IMR-90 (cell line): ENCODE measurements around the gene FAR2. TPM values are rescaled to one million over a fixed set of nuclear protein-coding genes. Genes with fewer than 3 reads are reported as not detected.

Source experiments
- ATAC-seq: fragments of 200-7000 bp; cut with Tn5 transposase; 2 replicates; pipeline ENCODE4 v1.9.1; 2020; ENCODE audit warnings: low read depth, mild to moderate bottlenecking, moderate library complexity
- BruUV-seq: library from RNA; stranded (reverse); fragments of 400-500 nt; replicated peaks from 2 replicates; lab custom pipeline; 2021; lab: Mats Ljungman, UMichigan
- CTCF ChIA-PET: fragments of 300-600 bp; formaldehyde crosslinking; extraction: SDS; loops from one replicate; lab custom pipeline; 2021; ENCODE audit warnings: antibody characterized with exemption; lab: Yijun Ruan, JAX
- POLR2A ChIA-PET: fragments of 300-600 bp; sonication (Branson Sonifier 250); formaldehyde crosslinking; loops from one replicate; lab custom pipeline; 2022; ENCODE audit warnings: antibody characterized with exemption; ENCODE audit not compliant: unreplicated experiment; lab: Charles Lee
- DNase-seq: peaks from one replicate; pipeline ENCODE4 v3.0.0; 2013
- H2AFZ ChIP-seq: replicated peaks from 2 replicates; pipeline ENCODE3; 2013; ENCODE audit warnings: low read length, mild to moderate bottlenecking; ENCODE audit not compliant: poor library complexity
- H2AK5ac ChIP-seq: 2 replicates; pipeline ENCODE4 v1.6.1; 2013; ENCODE audit warnings: low read depth, low read length, inconsistent platforms
- H2AK9ac ChIP-seq: replicated peaks from 2 replicates; pipeline ENCODE3; 2013; ENCODE audit warnings: mild to moderate bottlenecking, low read depth, low read length, moderate library complexity; ENCODE audit not compliant: poor library complexity
- H2BK120ac ChIP-seq: 2 replicates; pipeline ENCODE4 v1.6.1; 2013; ENCODE audit warnings: low read depth, low read length, inconsistent platforms
- H2BK15ac ChIP-seq: 3 replicates; pipeline ENCODE4 v1.6.1; 2013; ENCODE audit warnings: low read depth, low read length, inconsistent platforms
- H2BK20ac ChIP-seq: 2 replicates; pipeline ENCODE4 v1.6.1; 2013; ENCODE audit warnings: low read depth, mild to moderate bottlenecking, inconsistent platforms, low read length, moderate library complexity
- H2BK5ac ChIP-seq: 2 replicates; pipeline ENCODE4 v1.6.1; 2013; ENCODE audit warnings: mild to moderate bottlenecking, low read depth, low read length, inconsistent platforms; ENCODE audit not compliant: poor library complexity, severe bottlenecking
- H3K14ac ChIP-seq: replicated peaks from 2 replicates; pipeline ENCODE4 v1.6.1; 2013; ENCODE audit warnings: low read depth, low read length, inconsistent platforms
- H3K18ac ChIP-seq: 2 replicates; pipeline ENCODE4 v1.6.1; 2013; ENCODE audit warnings: low read depth, low read length, control low read depth
- H3K23ac ChIP-seq: 2 replicates; pipeline ENCODE4 v1.6.1; 2013; ENCODE audit warnings: low read depth, low read length, inconsistent platforms
- H3K27ac ChIP-seq: 2 replicates; pipeline ENCODE4 v1.5.1; 2013; ENCODE audit warnings: mild to moderate bottlenecking, control low read depth, low read length; ENCODE audit not compliant: insufficient read depth
- H3K27me3 ChIP-seq: 2 replicates; pipeline ENCODE4 v1.6.1; 2013; ENCODE audit warnings: low read length; ENCODE audit not compliant: control insufficient read depth, insufficient read depth
- H3K36me3 ChIP-seq: 2 replicates; pipeline ENCODE4 v1.6.1; 2013; ENCODE audit warnings: low read length, mixed read lengths; ENCODE audit not compliant: control insufficient read depth, insufficient read depth
- H3K4ac ChIP-seq: 2 replicates; pipeline ENCODE4 v1.6.1; 2013; ENCODE audit warnings: low read depth, low read length, inconsistent platforms
- H3K4me1 ChIP-seq: 2 replicates; pipeline ENCODE4 v1.6.1; 2013; ENCODE audit warnings: low read length, mixed read lengths; ENCODE audit not compliant: control insufficient read depth, insufficient read depth
- H3K4me2 ChIP-seq: 2 replicates; pipeline ENCODE4 v1.6.1; 2013; ENCODE audit warnings: low read depth, mild to moderate bottlenecking, control low read depth, low read length, moderate library complexity
- H3K4me3 ChIP-seq: 2 replicates; pipeline ENCODE4 v1.5.1; 2013; ENCODE audit warnings: low read depth, mild to moderate bottlenecking, control low read depth, low read length, moderate library complexity; ENCODE audit not compliant: insufficient read depth
- H3K56ac ChIP-seq: 2 replicates; pipeline ENCODE4 v1.6.1; 2013; ENCODE audit warnings: low read length, inconsistent platforms; ENCODE audit not compliant: insufficient read depth; ENCODE audit errors: extremely low read depth
- H3K79me1 ChIP-seq, 2 experiments: 2 replicates each; pipeline ENCODE4 v1.6.1; 2013; ENCODE audit warnings: low read length in 2 of 2, inconsistent platforms in 1 of 2, low read depth in 1 of 2
- H3K9ac ChIP-seq: 2 replicates; pipeline ENCODE4 v1.6.1; 2013; ENCODE audit warnings: low read depth, low read length, control low read depth
- H3K9me1 ChIP-seq: 2 replicates; pipeline ENCODE4 v1.6.1; 2013; ENCODE audit warnings: low read length, inconsistent platforms; ENCODE audit not compliant: insufficient read depth
- H3K9me3 ChIP-seq: 2 replicates; pipeline ENCODE4 v1.6.1; 2013; ENCODE audit warnings: low read length; ENCODE audit not compliant: control insufficient read depth, insufficient read depth
- H4K20me1 ChIP-seq: 2 replicates; pipeline ENCODE4 v1.6.1; 2013; ENCODE audit warnings: low read length, inconsistent platforms; ENCODE audit not compliant: insufficient read depth
- H4K5ac ChIP-seq: 2 replicates; pipeline ENCODE4 v1.6.1; 2013; ENCODE audit warnings: mild to moderate bottlenecking, low read depth, low read length, control low read depth
- H4K8ac ChIP-seq, 2 experiments: 2 replicates each; pipeline ENCODE4 v1.6.1; 2013; ENCODE audit warnings: low read depth in 2 of 2, low read length in 2 of 2, control low read depth in 1 of 2, inconsistent platforms in 1 of 2
- H4K91ac ChIP-seq: 2 replicates; pipeline ENCODE4 v1.6.1; 2013; ENCODE audit warnings: low read depth, low read length, inconsistent platforms; ENCODE audit not compliant: insufficient read depth
- BHLHE40 ChIP-seq: fragments of 150-350 bp; IDR thresholded peaks from 2 replicates; pipeline ENCODE4 v1.6.1; 2016; ENCODE audit warnings: mild to moderate bottlenecking, low read depth, low read length
- CEBPB ChIP-seq: IDR thresholded peaks from 2 replicates; pipeline ENCODE4 v1.6.1; 2012; ENCODE audit warnings: low read depth, low read length, improper control_type of control experiment
- CHD1 ChIP-seq: IDR thresholded peaks from 2 replicates; pipeline ENCODE4 v1.6.1; 2012; ENCODE audit warnings: low read depth, low read length, improper control_type of control experiment
- CTCF ChIP-seq: conservative IDR thresholded peaks from 2 replicates; pipeline ENCODE4 v1.5.1; 2012; ENCODE audit warnings: mild to moderate bottlenecking, low read depth, low read length, improper control_type of control experiment
- ELK1 ChIP-seq: fragments of 150-350 bp; IDR thresholded peaks from 2 replicates; pipeline ENCODE4 v1.6.1; 2016; ENCODE audit warnings: low read depth, mild to moderate bottlenecking, low read length, moderate library complexity, borderline replicate concordance
- FOS ChIP-seq: fragments of 150-350 bp; IDR thresholded peaks from 2 replicates; pipeline ENCODE4 v1.6.1; 2016; ENCODE audit warnings: low read depth, low read length
- MAFK ChIP-seq: IDR thresholded peaks from 2 replicates; pipeline ENCODE4 v1.6.1; 2012; ENCODE audit warnings: low read depth, low read length, improper control_type of control experiment
- MAZ ChIP-seq: IDR thresholded peaks from 2 replicates; pipeline ENCODE4 v1.6.1; 2012; ENCODE audit warnings: low read depth, mild to moderate bottlenecking, low read length, improper control_type of control experiment, moderate library complexity, borderline replicate concordance
- MXI1 ChIP-seq: IDR thresholded peaks from 2 replicates; pipeline ENCODE4 v1.6.1; 2012; ENCODE audit warnings: low read depth, mild to moderate bottlenecking, low read length, moderate library complexity, borderline replicate concordance
- NFE2L2 ChIP-seq: fragments of 150-350 bp; IDR thresholded peaks from 2 replicates; pipeline ENCODE4 v1.6.1; 2016; ENCODE audit warnings: low read depth, mild to moderate bottlenecking, low read length
- POLR2A ChIP-seq: IDR thresholded peaks from 2 replicates; pipeline ENCODE4 v1.6.1; 2012; ENCODE audit warnings: mild to moderate bottlenecking, low read depth, low read length
- RAD21 ChIP-seq: IDR thresholded peaks from 2 replicates; pipeline ENCODE4 v1.6.1; 2012; ENCODE audit warnings: low read length, improper control_type of control experiment
- RCOR1 ChIP-seq: IDR thresholded peaks from 2 replicates; pipeline ENCODE4 v1.6.1; 2012; ENCODE audit warnings: mild to moderate bottlenecking, low read length, improper control_type of control experiment; ENCODE audit not compliant: insufficient replicate concordance
- RFX5 ChIP-seq: IDR thresholded peaks from 2 replicates; pipeline ENCODE4 v1.8.0; 2012; ENCODE audit warnings: low read depth, mild to moderate bottlenecking, low read length, moderate library complexity
- SMC3 ChIP-seq: fragments of 150-350 bp; IDR thresholded peaks from 2 replicates; pipeline ENCODE4 v1.6.1; 2016; ENCODE audit warnings: low read depth, mild to moderate bottlenecking, antibody characterized with exemption, low read length, moderate library complexity
- USF2 ChIP-seq: fragments of 150-350 bp; IDR thresholded peaks from 2 replicates; pipeline ENCODE4 v1.6.1; 2017; ENCODE audit warnings: mild to moderate bottlenecking, antibody characterized with exemption, low read length, low read depth
- dilution Hi-C: fragments of 300-500 bp; cut with HindIII; formaldehyde crosslinking; loops from one replicate; pipeline ENCODE4 v1.14.3; 2018; ENCODE audit warnings: low sequenced_read_pairs; ENCODE audit not compliant: unreplicated experiment
- in situ Hi-C: fragments of 300-500 bp; cut with MboI; formaldehyde crosslinking; loops from 3 replicates; pipeline ENCODE4 v1.14.3; 2019; ENCODE audit warnings: low sequenced_read_pairs, inconsistent platforms, mixed read lengths
- intact Hi-C: fragments of 100-400 bp; cut with micrococcal nuclease; formaldehyde crosslinking; loops from 2 replicates; pipeline ENCODE4 v1.10.0; 2022
- polyA plus RNA-seq, 3 experiments: library from polyadenylated mRNA; depleted of rRNA; stranded (reverse); fragments of >200 nt; gene quantifications; 2 replicates each; pipeline ENCODE4 v1.2.3, GENCODE V29; 2012; ENCODE audit warnings: low replicate concordance in 1 of 3
- total RNA-seq: library from RNA; depleted of rRNA; stranded (reverse); fragments of >200 nt; gene quantifications from 2 replicates; pipeline ENCODE4 v1.2.3, GENCODE V29; 2012

FAR2 gene
- total and polyA plus RNA-seq, 2 of the 4 experiments (the other 2 are of a cell fraction), result 1.1 to 2.0 TPM

- H3K27ac ChIP-seq, result no peak overlapping the region
- H4K20me1 ChIP-seq, result no peaks in the 10 kb centered on the region
- ChIA-PET CTCF (interaction anchor here (0.6 kb wide), 1 partner anchor 70 kb away, joined by 4 read pairs; no protein-coding TSS in a partner anchor), POLR2A (no interaction called here)
- no peak overlapping the region for H3K4me3 ChIP-seq
- H4K5ac ChIP-seq, result no peak overlapping the region
- TF ChIP-seq SMC3 (no peak), MAZ (no peak), FOS (no peak), NFE2L2 (no peak), ELK1 (no peak), CTCF (no peak), RAD21 (no peak), BHLHE40 (no peak), RCOR1 (no peak), RFX5 (no peak), POLR2A (no peak), CEBPB (no peak), MXI1 (no peak), USF2 (no peak), MAFK (no peak), CHD1 (no peak)
- no peak overlapping the region for H2BK120ac ChIP-seq
- H2AK5ac ChIP-seq, result no peak overlapping the region
- H3K9me1 ChIP-seq, result no peaks in the 10 kb centered on the region
- H4K8ac ChIP-seq, result no peak overlapping the region
- peaks cover 7% of the 10 kb centered on the region; the same call in 1 of the 2 replicates for H3K27me3 ChIP-seq
- H3K4me1 ChIP-seq, result peaks cover 4% of the 10 kb centered on the region; the same call in 1 of the 2 replicates
- H3K56ac ChIP-seq, result no peak overlapping the region
- H2BK20ac ChIP-seq, result no peak overlapping the region
- H4K91ac ChIP-seq, result no peak overlapping the region
- DNase-seq (no peak), ATAC-seq (no peak)
- in situ Hi-C loops, result no loop called here
- no peak overlapping the region for H2AFZ ChIP-seq
- no peak overlapping the region for H3K9ac ChIP-seq
- H3K9me3 ChIP-seq, result no peaks in the 10 kb centered on the region
- H3K4ac ChIP-seq, result no peak overlapping the region
- H2BK5ac ChIP-seq, result no peak overlapping the region
- no peak overlapping the region for H3K4me2 ChIP-seq
- no peaks in the 10 kb centered on the region for H3K36me3 ChIP-seq
- intact Hi-C loops, result no loop called here
- H2BK15ac ChIP-seq, result no peak overlapping the region
- H2AK9ac ChIP-seq, result no peak overlapping the region
- H3K18ac ChIP-seq, result no peak overlapping the region
- no peak overlapping the region for H3K23ac ChIP-seq
- H3K14ac ChIP-seq, result no peak overlapping the region
- dilution Hi-C loops, result no loop called here
- no TSS peak for BruUV-seq
- no peaks in the 10 kb centered on the region for H3K79me1 ChIP-seq
These were observed 2.9 kb upstream of the FAR2 start for GRCh38 chr12:29146196-29146595.
